NCI-H146 (cell line): Measurements from ENCODE around the gene LPAR3.

Experiments used
- DNase-seq: peaks from one replicate; lab custom pipeline; 2025; lab: John Stamatoyannopoulos, UW

Gene LPAR3

GRCh38 chr1:84857906-84858305 is 35.1 kb downstream of the LPAR3 start:
- no peak for DNase-seq

- no peak for DNase-seq
Observed at GRCh38 chr1:84856726-84857270, 36.2 kb downstream of the LPAR3 start.

GRCh38 chr1:84855691-84856630 is 37.0 kb downstream of the LPAR3 start:
- no peak for DNase-seq

GRCh38 chr1:84855168-84855567 is 37.8 kb downstream of the LPAR3 start:
- no peak for DNase-seq

GRCh38 chr1:84853741-84854721 is 39.0 kb downstream of the LPAR3 start:
- DNase-seq = no peak

GRCh38 chr1:84851839-84852238 is 41.2 kb downstream of the LPAR3 start:
- DNase-seq = no peak

- DNase-seq = no peak
Observed at GRCh38 chr1:84849357-84849975, 43.5 kb downstream of the LPAR3 start.

GRCh38 chr1:84847253-84848250 is 45.5 kb downstream of the LPAR3 start:
- peak; percentile 68 for DNase-seq

- DNase-seq = no peak
Observed at GRCh38 chr1:84846387-84846786, 46.6 kb downstream of the LPAR3 start.

- no peak for DNase-seq
Observed at GRCh38 chr1:84845357-84845756, 47.6 kb downstream of the LPAR3 start.

- DNase-seq = no peak
Observed at GRCh38 chr1:84844094-84844493, 48.9 kb downstream of the LPAR3 start.

- no peak for DNase-seq
Observed at GRCh38 chr1:84842748-84843231, 50.2 kb downstream of the LPAR3 start.

GRCh38 chr1:84841971-84842370 is 51.0 kb downstream of the LPAR3 start:
- DNase-seq = no peak

GRCh38 chr1:84840346-84840745 is 52.7 kb downstream of the LPAR3 start:
- DNase-seq = no peak

- DNase-seq = no peak
Observed at GRCh38 chr1:84839544-84839943, 53.5 kb downstream of the LPAR3 start.

GRCh38 chr1:84836145-84836544 is 56.9 kb downstream of the LPAR3 start:
- no peak for DNase-seq

GRCh38 chr1:84835169-84835568 is 57.8 kb downstream of the LPAR3 start:
- no peak for DNase-seq

- no peak for DNase-seq
Observed at GRCh38 chr1:84834419-84835064, 58.5 kb downstream of the LPAR3 start.

GRCh38 chr1:84833194-84833593 is 59.8 kb downstream of the LPAR3 start:
- no peak for DNase-seq

GRCh38 chr1:84830136-84830535 is 62.9 kb downstream of the LPAR3 start:
- DNase-seq = no peak
